GM18951 (cell line): Measurements from ENCODE around the gene RAI1.

Experiments
- POLR2A ChIP-seq: IDR thresholded peaks from 4 replicates; pipeline ENCODE4 v1.6.1; 2011; ENCODE audit warnings: mild to moderate bottlenecking; ENCODE audit not compliant: insufficient read length, insufficient read depth; ENCODE audit errors: extremely low read depth
- in situ Hi-C: fragments of 300-500 bp; cut with MboI; formaldehyde crosslinking; loops from one replicate; pipeline ENCODE4 v1.12.0; 2022; ENCODE audit warnings: low sequenced_read_pairs, mixed read lengths, inconsistent platforms; ENCODE audit not compliant: unreplicated experiment

RAI1 gene

GRCh38 chr17:17782523-17783115 lies 101.4 kb downstream of the RAI1 start:
- in situ Hi-C loops: no loop called here
- TF ChIP-seq POLR2A: no peak

- in situ Hi-C loops: no loop called here
- TF ChIP-seq POLR2A: peak; percentile 43
Measured at GRCh38 chr17:17783116-17783824, 102.0 kb downstream of the RAI1 start.

DNA sequence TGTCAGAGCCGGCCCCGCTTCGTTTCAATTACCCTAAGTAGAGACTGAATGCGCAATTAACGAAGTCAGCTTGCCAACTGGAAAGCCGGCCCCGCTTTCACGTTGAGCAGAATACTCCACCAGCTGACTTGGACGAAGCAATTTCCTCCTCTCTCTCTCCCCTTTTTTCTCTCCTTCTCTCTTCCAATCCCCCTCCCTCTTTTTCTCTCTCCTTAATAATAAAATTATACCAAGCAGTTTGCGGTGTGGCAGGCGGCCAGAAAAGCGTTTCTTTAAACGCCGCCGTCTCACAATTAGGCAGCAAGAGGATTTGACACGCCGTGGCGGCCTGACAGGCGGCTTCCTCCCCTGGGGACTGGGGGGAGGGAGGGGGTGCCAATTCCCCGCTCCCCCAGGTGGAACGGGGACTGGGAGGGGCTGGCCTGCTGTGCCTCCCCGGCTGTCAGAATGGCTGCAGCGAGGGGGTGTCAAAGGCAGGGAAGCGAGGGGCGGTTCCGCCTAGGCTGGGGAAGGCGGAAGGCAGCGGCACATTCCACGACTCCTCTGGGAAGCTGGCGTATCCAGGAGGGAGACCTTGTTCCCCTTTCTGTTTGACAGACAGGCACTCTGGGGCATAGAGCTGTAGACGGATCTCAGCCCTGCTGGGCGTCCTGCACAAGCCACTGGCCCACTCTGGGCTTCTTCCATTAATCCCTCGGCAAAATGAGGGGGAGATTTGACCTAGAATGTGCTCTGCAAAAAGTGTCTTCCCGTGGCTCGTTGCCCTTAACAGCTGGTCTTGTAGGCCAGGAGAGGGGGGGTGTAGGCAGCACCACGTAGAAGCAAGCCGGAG lies 102.8 kb downstream of the RAI1 start:
- TF ChIP-seq POLR2A: no peak
- in situ Hi-C loops: no loop called here

DNA sequence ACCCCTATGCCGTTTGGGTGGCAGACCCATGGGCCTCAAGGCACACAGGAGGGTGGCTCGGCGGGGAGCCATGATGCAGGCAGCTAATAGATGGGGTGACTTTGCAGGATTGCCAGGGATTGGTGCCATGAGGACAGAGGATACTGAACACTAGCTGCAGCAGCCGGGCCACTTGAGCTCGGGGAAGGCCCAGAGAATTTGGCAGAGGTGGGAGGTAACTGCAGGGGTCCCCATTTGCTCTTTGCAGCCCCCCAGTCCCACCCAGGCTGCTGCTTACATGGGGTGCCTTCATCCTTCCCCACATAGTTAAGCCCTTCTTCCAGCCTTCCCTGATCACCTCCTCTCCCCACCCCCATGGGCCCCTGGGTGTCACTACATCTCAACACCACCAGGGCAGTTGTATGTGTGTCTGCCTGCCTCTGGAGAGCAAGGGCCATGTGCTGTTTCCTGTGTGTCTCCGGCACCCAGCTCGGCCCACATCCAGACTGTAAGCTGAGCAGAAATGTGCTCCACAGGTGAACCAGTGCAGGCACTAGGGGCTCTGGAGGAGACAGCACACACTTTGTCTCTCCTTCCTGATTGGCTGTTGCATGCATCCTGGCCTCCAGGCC lies 103.5 kb downstream of the RAI1 start:
- no peak for TF ChIP-seq POLR2A
- in situ Hi-C loops: no loop called here

DNA sequence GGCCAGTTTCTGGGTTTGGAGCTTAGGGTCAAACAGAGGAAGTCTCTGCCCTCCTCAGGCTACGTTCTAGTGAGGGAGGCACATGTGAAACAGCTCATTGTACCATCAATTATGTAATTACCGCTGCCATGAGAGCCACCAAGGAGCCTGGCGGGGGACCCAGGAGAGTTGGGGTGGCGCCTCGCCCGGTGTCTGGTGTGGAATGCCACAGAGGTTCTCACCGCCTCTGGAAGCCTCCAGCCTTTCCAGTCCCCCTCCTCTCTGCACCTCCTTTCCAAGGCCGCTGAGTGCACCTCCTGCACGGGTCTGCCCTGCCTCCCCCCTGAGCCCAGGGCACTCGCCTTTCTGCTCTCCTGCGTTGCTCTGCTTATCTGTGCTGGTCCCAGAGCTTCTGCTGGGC lies 104.1 kb downstream of the RAI1 start:
- in situ Hi-C loops: no loop called here
- no peak for TF ChIP-seq POLR2A

- in situ Hi-C loops: no loop called here
- no peak for TF ChIP-seq POLR2A
Measured at GRCh38 chr17:17786998-17787397, 105.7 kb downstream of the RAI1 start.

GRCh38 chr17:17787568-17787967 lies 106.3 kb downstream of the RAI1 start:
- in situ Hi-C loops: no loop called here
- no peak for TF ChIP-seq POLR2A

- no peak for TF ChIP-seq POLR2A
- in situ Hi-C loops: no loop called here
Measured at GRCh38 chr17:17788967-17789366, 107.7 kb downstream of the RAI1 start.

DNA sequence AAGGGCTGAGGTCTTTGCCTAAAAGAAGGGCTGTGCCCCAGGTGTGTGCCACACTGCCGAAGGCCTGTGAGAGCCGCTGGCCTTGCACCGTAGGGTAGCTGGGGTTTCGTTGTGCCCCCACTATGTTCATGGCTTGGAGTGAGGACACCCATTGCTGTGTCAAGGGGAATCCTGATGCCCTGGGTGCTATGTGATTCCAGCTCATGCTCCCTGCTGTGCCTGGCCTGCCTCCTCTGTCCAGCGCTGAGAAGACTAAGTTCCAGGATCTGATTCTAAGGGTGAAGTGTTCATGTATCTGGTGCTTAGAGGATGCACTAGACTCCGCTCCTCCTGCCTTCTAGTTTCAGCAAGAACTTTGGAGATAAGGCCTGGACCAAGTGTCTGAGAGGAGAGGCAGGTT lies 108.2 kb downstream of the RAI1 start:
- no peak for TF ChIP-seq POLR2A
- in situ Hi-C loops: no loop called here

- in situ Hi-C loops: no loop called here
- TF ChIP-seq POLR2A: no peak
Measured at GRCh38 chr17:17789828-17790636, 108.8 kb downstream of the RAI1 start.

DNA sequence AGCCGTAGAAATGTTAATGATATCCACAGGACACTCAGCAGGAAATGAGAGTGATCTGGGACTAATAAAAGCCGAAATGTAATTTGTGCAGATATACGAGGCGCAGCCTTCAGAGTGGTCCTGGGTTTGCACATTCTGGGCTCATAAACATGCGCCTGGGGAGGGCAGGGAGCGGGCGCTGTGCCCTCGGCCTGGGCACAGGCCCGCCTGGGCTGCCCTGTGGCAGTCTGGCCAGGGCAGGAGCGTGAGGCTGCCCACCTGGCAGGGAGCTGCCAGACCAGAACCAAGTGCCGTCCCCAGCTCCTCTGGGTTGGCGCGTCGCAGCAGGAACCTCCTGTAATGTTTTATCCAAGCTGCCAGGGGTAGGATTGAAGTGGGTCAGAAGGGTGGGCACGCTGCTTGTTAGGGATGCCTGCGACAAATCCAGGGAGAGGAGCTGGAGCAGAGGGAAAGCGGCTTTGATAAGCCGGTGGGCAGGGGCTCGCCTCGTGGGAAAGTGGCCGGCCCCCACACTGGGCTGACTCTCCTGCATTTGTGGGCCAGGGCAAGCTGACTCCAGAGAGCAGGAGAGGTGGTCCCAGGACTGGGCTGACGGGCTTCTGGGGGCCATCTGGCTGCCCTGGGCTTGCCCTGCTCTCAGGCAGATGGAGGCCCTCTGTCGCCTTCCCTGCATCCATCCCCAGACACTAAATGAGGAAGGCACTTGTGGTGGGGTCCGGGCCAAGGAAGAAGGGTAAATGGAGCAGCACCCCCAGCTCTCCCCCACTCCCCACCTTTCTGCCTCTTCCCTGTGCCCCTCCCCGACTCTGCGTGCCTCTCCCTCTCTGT lies 109.6 kb downstream of the RAI1 start:
- TF ChIP-seq POLR2A: no peak
- in situ Hi-C loops: no loop called here

- in situ Hi-C loops: no loop called here
- no peak for TF ChIP-seq POLR2A
Measured at GRCh38 chr17:17792037-17792550, 110.8 kb downstream of the RAI1 start.
